ENCODE results near the gene SRRT.

The SRRT gene

GRCh38 chr7:100839361-100839760 is 35.5 kb upstream of the SRRT start:
- no peak overlapping the region for H3K9ac ChIP-seq
- no peaks in the 10 kb centered on the region for H3K9me3 ChIP-seq (ENCODE audit: control insufficient read depth, low read length)
- no peaks in the 10 kb centered on the region for H3K27me3 ChIP-seq (ENCODE audit: control insufficient read depth, insufficient read depth, low read length)
- no peak overlapping the region for H3K27ac ChIP-seq
- H3K79me2 ChIP-seq: no peaks in the 10 kb centered on the region
- no peak for TF ChIP-seq CTCF (IDR thresholded peaks at IDR 0.05)
- H3K36me3 ChIP-seq (ENCODE audit: control insufficient read depth, insufficient read depth, low read length): no peaks in the 10 kb centered on the region
- peaks cover 9% of the 10 kb centered on the region for H3K4me1 ChIP-seq
- no peak overlapping the region for H3K4me2 ChIP-seq (ENCODE audit: low read length)
- no peak overlapping the region for H3K4me3 ChIP-seq (ENCODE audit: low read depth, low read length)
- H2AFZ ChIP-seq: no peak overlapping the region

- Histone ChIP-seq H3K27ac (peak overlapping the region; percentile 26), H3K27me3 (ENCODE audit: control insufficient read depth, insufficient read depth, low read length) (no peaks in the 10 kb centered on the region), H3K36me3 (ENCODE audit: control insufficient read depth, insufficient read depth, low read length) (no peaks in the 10 kb centered on the region), H3K9ac (no peak overlapping the region), H3K9me3 (ENCODE audit: control insufficient read depth, low read length) (no peaks in the 10 kb centered on the region), H3K79me2 (no peaks in the 10 kb centered on the region), H3K4me3 (ENCODE audit: low read depth, low read length) (no peak overlapping the region), H3K4me2 (ENCODE audit: low read length) (no peak overlapping the region), H3K4me1 (peaks cover 9% of the 10 kb centered on the region), H2AFZ (peak overlapping the region; percentile 65)
- no peak for TF ChIP-seq CTCF (IDR thresholded peaks at IDR 0.05)
Observed at GRCh38 chr7:100840470-100841100, 34.3 kb upstream of the SRRT start.

GRCh38 chr7:100847360-100847759 is 27.5 kb upstream of the SRRT start:
- no peak for TF ChIP-seq CTCF (IDR thresholded peaks at IDR 0.05)
- Histone ChIP-seq H3K27ac (no peak overlapping the region), H2AFZ (no peak overlapping the region), H3K27me3 (ENCODE audit: control insufficient read depth, insufficient read depth, low read length) (no peaks in the 10 kb centered on the region), H3K79me2 (no peaks in the 10 kb centered on the region), H3K4me2 (ENCODE audit: low read length) (no peak overlapping the region), H3K4me1 (no peaks in the 10 kb centered on the region), H3K4me3 (ENCODE audit: low read depth, low read length) (no peak overlapping the region), H3K36me3 (ENCODE audit: control insufficient read depth, insufficient read depth, low read length) (no peaks in the 10 kb centered on the region), H3K9ac (no peak overlapping the region), H3K9me3 (ENCODE audit: control insufficient read depth, low read length) (no peaks in the 10 kb centered on the region)

- Histone ChIP-seq H3K36me3 (ENCODE audit: control insufficient read depth, insufficient read depth, low read length) (no peaks in the 10 kb centered on the region), H2AFZ (peak within 1 kb of the TSS; percentile 91), H3K9ac (peak within 1 kb of the TSS; percentile 49), H3K4me3 (ENCODE audit: low read depth, low read length) (peak within 1 kb of the TSS; percentile 79), H3K9me3 (ENCODE audit: control insufficient read depth, low read length) (no peaks in the 10 kb centered on the region), H3K27me3 (ENCODE audit: control insufficient read depth, insufficient read depth, low read length) (no peaks in the 10 kb centered on the region), H3K4me2 (ENCODE audit: low read length) (peak within 1 kb of the TSS; percentile 93), H3K27ac (peak within 1 kb of the TSS; percentile 52), H3K4me1 (no peaks in the 10 kb centered on the region), H3K79me2 (no peaks in the 10 kb centered on the region)
- peak; percentile 92 for TF ChIP-seq CTCF (IDR thresholded peaks at IDR 0.05)
Observed at GRCh38 chr7:100852048-100852872, 22.6 kb upstream of the SRRT start, which contains the start of gene SLC12A9. TSS of gene SLC12A9 (plus strand) at chr7:100852713. CDS start at chr7:100854198, 1,485 bp downstream.

Data from parathyroid adenoma (tissue), 2 donors.